ENCODE results near the gene SNN. TPM values are rescaled to one million over a fixed set of nuclear protein-coding genes. Genes with fewer than 3 reads are reported as not detected.

SNN gene
- total and polyA plus RNA-seq, 2 of the 8 experiments (the other 6 are each of a cell fraction or from before 2014, with no cell fraction given), result 37.4 to 66.9 TPM

- TF ChIP-seq MAFK (IDR thresholded peaks at IDR 0.05; ENCODE audit: low read depth, low read length) (no peak), JUND (IDR thresholded peaks at IDR 0.05; ENCODE audit: low read length) (no peak), BRCA1 (IDR thresholded peaks at IDR 0.05; ENCODE audit: low read depth, low read length) (no peak), PHF8 (conservative IDR thresholded peaks at IDR 0.05; ENCODE audit: low read depth, low read length) (no peak), SAP30 (IDR thresholded peaks at IDR 0.05; ENCODE audit: insufficient read depth, insufficient replicate concordance, low read length) (no peak), ZNF274 (IDR thresholded peaks at IDR 0.05; ENCODE audit: borderline replicate concordance, extremely low read depth, low read length) (no peak), RBBP5 (IDR thresholded peaks at IDR 0.05; ENCODE audit: borderline replicate concordance, low read depth, low read length) (no peak), POLR2AphosphoS5 (IDR thresholded peaks at IDR 0.05; ENCODE audit: low read depth, low read length) (no peak), KDM1A (IDR thresholded peaks at IDR 0.05; ENCODE audit: borderline replicate concordance, low read length) (no peak), CTBP2 (IDR thresholded peaks at IDR 0.05; ENCODE audit: borderline replicate concordance, insufficient read depth, insufficient read length, low read length) (no peak), KDM5A (IDR thresholded peaks at IDR 0.05; ENCODE audit: low read length) (no peak)
These were observed 3.4 kb downstream of the SNN start (continued) for GRCh38 chr16:11671676-11672075.
